ENCODE measurements around the gene HAUS3.

DNA sequence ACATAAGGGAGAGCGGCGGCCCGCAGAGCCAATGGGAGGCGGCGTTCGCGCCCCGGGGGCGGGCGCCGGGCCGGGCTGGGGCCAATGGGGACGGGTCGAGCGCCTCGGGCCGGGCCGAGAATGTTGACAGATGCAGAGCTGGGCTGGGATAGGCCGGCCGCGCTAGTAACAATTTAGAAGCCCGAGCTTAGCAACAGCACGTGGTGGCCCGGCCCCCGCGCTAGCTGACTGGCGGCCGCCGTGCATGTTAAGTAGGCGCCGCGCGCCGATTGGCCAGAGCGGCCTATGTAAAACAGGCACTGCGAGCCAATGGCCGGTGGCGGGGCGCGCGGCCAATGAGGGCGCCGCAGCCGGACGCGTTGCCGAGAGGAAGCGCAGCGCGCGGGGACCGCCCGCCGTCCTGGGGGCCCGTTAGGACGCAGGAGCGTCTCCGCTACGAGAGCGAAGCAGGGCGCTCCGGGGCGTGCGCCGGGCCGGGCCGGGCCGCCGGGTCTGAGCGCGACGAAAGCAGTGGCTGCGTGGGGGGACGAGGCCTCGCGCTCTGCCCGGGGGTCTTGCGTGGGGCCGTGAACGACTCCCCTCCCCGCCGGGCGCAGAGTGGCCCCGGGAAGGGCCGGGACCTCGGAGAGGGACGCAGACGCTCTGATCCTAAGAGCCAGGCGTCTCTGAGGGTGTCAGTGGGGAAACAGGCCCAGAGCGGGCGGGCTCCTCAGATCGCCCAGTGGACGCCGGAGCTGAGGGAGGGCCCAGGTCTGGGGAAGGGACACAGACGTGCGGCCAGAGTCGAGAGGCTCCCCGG lies 20.4 kb upstream of the HAUS3 start:
- TF ChIP-seq, protein P1, sequence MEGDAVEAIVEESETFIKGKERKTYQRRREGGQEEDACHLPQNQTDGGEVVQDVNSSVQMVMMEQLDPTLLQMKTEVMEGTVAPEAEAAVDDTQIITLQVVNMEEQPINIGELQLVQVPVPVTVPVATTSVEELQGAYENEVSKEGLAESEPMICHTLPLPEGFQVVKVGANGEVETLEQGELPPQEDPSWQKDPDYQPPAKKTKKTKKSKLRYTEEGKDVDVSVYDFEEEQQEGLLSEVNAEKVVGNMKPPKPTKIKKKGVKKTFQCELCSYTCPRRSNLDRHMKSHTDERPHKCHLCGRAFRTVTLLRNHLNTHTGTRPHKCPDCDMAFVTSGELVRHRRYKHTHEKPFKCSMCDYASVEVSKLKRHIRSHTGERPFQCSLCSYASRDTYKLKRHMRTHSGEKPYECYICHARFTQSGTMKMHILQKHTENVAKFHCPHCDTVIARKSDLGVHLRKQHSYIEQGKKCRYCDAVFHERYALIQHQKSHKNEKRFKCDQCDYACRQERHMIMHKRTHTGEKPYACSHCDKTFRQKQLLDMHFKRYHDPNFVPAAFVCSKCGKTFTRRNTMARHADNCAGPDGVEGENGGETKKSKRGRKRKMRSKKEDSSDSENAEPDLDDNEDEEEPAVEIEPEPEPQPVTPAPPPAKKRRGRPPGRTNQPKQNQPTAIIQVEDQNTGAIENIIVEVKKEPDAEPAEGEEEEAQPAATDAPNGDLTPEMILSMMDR (IDR thresholded peaks at IDR 0.05; ENCODE audit: low read depth, low read length) = no peak
- peak; percentile 93 for TF ChIP-seq POLR2A (IDR thresholded peaks at IDR 0.05; ENCODE audit: extremely low read depth, insufficient read length)
